Measurements from ENCODE around the gene AADACL4.

The AADACL4 gene

DNA sequence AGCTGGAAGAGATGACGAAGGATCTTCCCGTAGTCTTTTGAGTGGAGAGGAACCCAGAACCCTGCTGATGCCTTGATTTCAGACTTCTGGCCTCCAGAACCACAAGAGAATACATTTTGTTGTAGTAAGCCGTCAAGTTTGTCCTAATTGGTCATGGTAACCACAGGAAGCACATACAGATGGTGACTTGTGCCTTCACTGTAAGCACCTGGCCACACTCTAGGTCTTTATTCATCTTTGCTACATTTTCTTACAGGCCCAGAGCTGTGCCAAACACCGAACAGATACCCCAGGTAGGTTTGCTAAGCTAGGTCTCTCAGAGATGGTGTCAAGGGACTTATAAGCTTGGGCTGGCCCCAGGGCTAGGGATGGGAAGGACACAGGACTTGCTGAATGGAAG, 30.7 kb upstream of the AADACL4 start:
- no peak for DNase-seq (ENCODE audit: low read depth)

GRCh38 chr1:12614402-12615158, 29.3 kb upstream of the AADACL4 start:
- no peak for DNase-seq (ENCODE audit: low read depth)

DNA sequence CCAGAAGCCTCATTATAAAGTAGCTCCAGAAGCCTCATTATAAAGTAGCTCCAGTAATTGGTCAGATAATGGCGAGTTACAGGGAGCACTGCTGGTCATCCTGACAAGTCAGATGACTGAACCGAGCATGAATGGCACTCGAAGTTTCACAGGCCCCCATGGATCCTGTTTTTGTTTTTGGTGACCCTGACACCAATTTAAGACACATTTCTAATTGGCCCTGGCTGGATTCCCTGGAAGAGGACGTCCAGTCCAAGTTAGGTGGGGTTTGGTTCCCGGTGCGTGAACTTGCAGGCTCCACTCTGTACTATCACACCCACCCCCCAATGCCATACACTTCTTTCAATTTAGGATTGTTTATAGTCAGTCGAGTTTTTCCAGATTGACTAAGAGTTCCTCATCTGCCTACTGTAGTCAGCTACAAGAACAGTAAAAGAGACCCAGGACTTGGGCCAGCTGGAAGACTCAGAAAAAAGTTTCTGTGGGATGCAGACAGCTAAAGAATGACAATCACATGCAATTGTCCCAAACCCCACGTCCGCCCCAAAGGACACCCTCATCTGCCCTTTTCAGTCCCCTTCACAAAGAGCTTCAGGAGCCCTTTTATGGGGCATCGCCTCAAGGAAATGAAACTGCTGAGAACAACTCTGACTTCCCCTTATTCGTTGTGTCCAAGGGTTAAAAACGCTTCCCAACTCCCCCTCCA, 28.6 kb upstream of the AADACL4 start:
- DNase-seq (ENCODE audit: low read depth): no peak

DNA sequence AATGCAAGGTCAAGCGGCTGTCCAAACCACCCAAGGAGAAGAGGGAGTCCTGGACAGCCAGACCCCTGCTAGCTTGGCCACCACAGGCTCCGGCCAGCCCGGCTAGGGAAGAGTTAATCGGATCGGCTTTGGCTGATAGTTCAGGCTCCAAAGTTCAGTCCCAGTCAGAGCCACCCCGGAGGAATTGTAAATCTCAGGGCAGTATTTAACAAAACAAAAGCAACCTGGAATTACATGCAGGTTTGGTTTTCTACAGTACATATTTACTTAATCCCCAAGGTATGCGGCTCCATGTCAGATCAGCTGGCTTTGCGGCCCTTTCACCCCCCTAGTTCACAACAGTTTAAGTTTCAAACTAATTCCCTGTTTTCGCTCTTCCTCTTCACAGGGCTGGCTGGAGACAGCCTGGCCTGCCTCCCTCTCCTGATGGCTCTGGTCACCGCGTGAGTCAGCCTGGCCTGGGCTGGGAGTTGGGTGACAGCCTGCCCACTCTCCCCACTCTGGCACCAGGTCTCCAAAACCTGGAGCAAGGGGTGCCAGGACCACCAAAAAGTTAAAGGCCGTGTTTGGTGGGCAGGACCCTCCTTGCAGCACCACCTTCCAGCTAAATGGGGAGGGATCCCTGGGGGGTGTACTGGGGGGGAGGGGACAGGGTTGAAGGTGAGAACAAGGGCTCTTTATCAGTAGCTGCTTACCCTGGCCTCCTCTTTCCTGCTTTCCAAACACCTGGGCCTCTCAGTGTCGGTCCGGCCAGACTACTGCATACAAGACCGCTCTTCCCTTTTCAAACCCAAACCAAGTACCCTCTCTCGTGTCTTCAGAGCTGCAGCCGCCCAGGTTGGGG, 27.8 kb upstream of the AADACL4 start:
- DNase-seq (ENCODE audit: low read depth): no peak

- DNase-seq (ENCODE audit: low read depth): no peak
Observed at GRCh38 chr1:12616709-12617373, 27.0 kb upstream of the AADACL4 start.

GRCh38 chr1:12617511-12617900, 26.4 kb upstream of the AADACL4 start:
- DNase-seq (ENCODE audit: low read depth): no peak

DNA sequence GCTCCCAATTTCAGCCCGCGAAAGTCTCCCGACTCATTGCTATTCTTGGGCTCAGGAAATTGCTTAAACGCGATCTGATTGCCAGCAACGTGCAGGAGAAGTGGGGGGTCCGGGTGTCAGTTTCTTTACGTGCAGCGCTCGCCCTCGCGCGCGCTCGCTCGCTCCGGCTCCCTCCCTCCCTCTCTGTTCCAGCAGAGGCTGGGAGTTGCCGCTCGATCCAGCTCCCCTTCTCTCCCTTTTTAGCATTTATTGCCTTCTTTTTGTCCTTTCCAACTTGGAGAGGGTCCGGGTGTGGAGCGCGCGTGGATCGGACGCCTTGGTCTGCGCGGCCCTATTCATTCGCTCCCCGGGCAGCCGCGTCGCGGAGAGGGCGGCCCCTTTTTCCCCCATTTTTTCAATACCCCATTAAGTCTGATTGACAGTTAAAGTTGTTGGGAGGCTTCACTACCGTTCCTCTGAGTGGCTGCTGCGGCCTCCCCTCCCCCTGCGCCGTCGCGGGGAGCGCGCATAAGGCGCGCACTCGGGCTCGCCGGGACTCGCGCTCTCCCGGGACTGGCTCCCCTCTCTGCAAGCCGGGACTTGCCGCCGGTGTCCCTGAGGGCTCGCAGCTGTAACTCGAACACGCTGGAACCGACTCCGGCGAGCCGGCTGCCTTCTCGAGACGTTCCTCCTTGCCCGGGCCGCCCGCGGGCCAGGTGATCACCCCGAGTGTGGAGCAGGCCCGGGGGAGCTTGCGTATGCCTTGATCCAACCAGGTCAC, 25.8 kb upstream of the AADACL4 start, which contains the start of gene DHRS3:
Gene DHRS3 (minus strand): TSS at position 310 of the 760 bp plus-strand sequence. CDS start 862 bp downstream, outside the sequence.
- DNase-seq (ENCODE audit: low read depth): peak; percentile 75

DNA sequence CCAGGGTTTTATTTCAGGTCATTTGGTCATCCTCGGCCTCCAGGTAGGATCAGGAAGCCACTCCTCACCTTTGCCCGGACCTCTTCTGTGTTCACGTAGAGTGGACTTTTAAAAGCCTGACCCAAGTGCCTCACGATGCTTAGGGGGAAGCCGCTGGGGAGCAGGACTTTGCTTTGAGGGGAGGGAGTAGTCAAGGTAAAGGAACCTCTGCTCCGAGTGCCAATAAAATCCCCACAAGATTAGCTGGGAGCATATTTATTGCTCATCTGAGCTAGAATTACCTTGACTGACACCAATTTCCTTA, 25.3 kb upstream of the AADACL4 start:
- no peak for DNase-seq (ENCODE audit: low read depth)

DNA sequence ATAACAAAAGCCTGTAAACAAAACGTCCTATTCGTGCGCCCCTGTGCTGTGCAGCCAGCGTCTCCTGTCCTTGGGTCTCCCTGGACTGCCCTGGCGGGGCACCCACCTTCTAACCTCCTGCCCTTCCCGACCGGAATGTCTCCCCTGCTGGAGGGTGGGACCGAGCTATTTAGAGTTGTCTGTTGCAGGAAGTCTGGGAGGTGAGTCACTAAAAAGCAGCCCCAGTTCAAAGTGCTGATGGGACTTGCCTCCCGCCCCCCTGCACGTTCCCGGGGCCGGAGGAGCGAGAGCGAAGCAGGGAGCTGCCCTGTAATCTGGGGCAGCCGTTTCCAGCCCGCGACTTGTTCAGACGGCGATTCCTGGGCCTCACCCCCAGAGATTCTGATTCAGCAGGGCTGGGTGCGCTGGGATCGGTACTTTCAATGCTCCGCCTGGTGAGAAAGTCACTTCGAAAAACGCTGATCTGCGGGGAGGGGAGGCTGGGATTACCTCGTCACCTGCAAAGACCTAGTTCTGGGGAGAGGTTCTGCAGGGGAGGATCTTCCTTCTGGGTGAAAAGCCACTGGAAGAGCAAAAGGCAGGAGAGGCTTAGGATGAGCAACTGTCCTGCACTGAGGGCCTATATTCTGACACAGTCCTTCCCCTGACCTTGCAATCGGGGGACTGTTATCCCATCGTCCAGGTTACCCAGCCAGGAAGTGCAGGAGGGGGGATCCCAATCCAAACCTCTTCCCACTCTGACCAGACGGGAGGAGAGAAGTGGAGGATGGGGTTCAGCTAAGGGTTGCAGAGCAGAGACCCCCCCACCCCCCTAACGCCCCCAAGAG, 24.7 kb upstream of the AADACL4 start:
- DNase-seq (ENCODE audit: low read depth): peak; percentile 81

- DNase-seq (ENCODE audit: low read depth): peak; percentile 78
Observed at GRCh38 chr1:12619792-12620487, 23.9 kb upstream of the AADACL4 start.

GRCh38 chr1:12620488-12620865, 23.4 kb upstream of the AADACL4 start:
- no peak for DNase-seq (ENCODE audit: low read depth)

DNA sequence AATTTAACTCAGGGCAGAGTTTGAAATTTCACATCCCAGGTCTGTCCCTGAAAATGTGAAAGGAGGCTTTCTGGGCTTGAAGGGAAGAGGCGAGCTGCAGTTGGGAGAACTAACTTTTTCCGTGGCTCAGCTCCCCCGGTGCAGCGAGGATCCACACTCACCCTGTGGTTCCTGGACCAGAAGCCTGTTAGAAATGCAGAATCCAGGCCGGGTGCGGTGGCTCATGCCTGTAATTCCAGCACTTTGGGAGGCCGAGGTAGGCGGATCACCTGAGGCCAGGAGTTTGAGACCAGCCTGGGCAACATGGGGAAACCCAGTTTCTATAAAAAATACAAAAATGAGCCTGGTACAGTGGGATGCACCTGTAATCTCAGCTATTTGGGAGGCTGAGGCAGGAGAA, 23.0 kb upstream of the AADACL4 start:
- no peak for DNase-seq (ENCODE audit: low read depth)

GRCh38 chr1:12621346-12622335, 22.2 kb upstream of the AADACL4 start:
- no peak for DNase-seq (ENCODE audit: low read depth)

- DNase-seq (ENCODE audit: low read depth): no peak
Observed at GRCh38 chr1:12622506-12622905, 21.4 kb upstream of the AADACL4 start.

DNA sequence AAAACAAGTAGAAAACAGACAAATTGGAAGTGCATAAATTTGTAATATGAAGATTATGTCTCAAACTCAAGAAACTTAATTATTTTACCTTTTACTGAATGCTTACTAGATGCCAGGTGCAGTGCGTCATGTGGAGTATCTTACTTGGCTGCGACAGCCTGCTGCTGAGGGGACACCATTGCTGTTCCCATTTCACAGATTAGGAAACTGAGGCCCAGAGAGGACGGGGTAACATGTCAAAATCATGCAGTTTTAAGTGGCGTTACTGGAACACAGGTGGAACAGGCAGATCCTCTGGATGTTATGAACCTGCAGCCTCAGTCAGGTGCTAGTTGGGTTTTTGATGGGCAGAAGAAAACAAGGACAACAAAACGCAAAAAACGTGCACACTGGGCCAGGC, 18.6 kb upstream of the AADACL4 start:
- DNase-seq (ENCODE audit: low read depth): no peak

DNA sequence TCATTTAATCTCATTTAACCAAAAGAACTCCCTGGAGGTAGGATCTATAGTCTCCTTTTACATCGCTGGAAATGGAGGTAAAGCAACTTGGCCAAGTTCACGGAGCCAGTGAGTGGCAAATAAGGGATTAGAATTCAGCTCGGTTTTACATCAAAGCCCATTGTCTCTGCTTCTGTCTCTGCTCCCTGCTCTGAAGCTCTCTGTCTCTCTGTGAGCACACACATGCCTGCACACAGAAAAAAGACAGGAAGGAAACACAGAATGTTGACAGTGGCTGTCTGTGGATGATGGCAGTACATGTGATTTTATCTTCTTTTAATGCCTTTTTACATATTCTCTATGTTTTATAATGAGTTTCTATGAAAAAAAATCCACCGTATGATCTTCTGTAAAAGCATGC, 17.0 kb upstream of the AADACL4 start:
- DNase-seq (ENCODE audit: low read depth): no peak

DNA sequence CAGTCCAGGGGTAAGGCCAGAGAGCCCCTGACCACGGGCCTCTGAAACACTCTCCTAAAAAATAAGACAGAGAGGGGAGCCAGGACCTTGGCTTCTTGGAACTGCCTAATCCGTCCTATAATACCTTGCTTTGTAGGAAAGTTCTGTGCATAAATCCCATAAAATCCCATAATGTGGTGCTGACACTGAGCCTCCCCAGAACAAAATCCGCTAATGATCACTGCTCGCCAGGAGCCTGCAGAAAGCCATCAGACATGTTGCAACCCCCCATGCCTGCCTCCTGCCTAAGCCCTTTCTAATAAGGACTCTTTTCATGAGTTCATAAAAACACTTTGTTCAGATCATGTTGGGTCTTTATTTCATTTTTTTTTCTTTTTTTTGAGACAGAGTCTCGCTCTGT, 16.6 kb upstream of the AADACL4 start:
- no peak for DNase-seq (ENCODE audit: low read depth)

- no peak for DNase-seq (ENCODE audit: low read depth)
Observed at GRCh38 chr1:12629511-12629956, 14.4 kb upstream of the AADACL4 start.
